H9 (cell line): Measurements from ENCODE around the gene ADAMTSL2. TPM values are rescaled to one million over a fixed set of nuclear protein-coding genes. Genes with fewer than 3 reads are reported as not detected.

Source experiments
- DNase-seq: peaks from one replicate; pipeline ENCODE4 v3.0.0-alpha.2; 2017
- H2AFZ ChIP-seq: one replicate; pipeline ENCODE4 v1.6.1; 2013; ENCODE audit warnings: mild to moderate bottlenecking, low read length, control low read depth, moderate library complexity
- H2AK5ac ChIP-seq: 2 replicates; pipeline ENCODE4 v1.6.1; 2013; ENCODE audit warnings: low read length, control low read depth, mixed read lengths; ENCODE audit not compliant: insufficient read length
- H2BK120ac ChIP-seq: one replicate; pipeline ENCODE4 v1.6.1; 2013; ENCODE audit warnings: low read depth, mild to moderate bottlenecking, low read length, control low read depth, inconsistent platforms; ENCODE audit not compliant: poor library complexity, severe bottlenecking
- H2BK12ac ChIP-seq: 2 replicates; pipeline ENCODE4 v1.6.1; 2013; ENCODE audit warnings: low read length, control low read depth, mixed read lengths, low read depth; ENCODE audit not compliant: insufficient read length
- H2BK15ac ChIP-seq: 2 replicates; pipeline ENCODE4 v1.6.1; 2013; ENCODE audit warnings: low read depth, low read length, control low read depth
- H2BK20ac ChIP-seq: one replicate; pipeline ENCODE4 v1.6.1; 2013; ENCODE audit warnings: low read depth, mild to moderate bottlenecking, low read length, control low read depth, inconsistent platforms; ENCODE audit not compliant: poor library complexity, severe bottlenecking
- H2BK5ac ChIP-seq: 2 replicates; pipeline ENCODE4 v1.6.1; 2013; ENCODE audit warnings: low read length, control low read depth, mixed read lengths; ENCODE audit not compliant: insufficient read length
- H3K14ac ChIP-seq: 2 replicates; pipeline ENCODE4 v1.6.1; 2013; ENCODE audit warnings: low read length, control low read depth; ENCODE audit not compliant: insufficient read depth
- H3K18ac ChIP-seq: 2 replicates; pipeline ENCODE4 v1.6.1; 2013; ENCODE audit warnings: low read depth, mild to moderate bottlenecking, mixed read lengths, low read length, control low read depth; ENCODE audit not compliant: insufficient read length
- H3K23ac ChIP-seq: 2 replicates; pipeline ENCODE4 v1.6.1; 2013; ENCODE audit warnings: low read length, control low read depth, mixed read lengths, low read depth; ENCODE audit not compliant: insufficient read length
- H3K23me2 ChIP-seq: 2 replicates; pipeline ENCODE4 v1.6.1; 2013; ENCODE audit warnings: low read depth, mild to moderate bottlenecking, mixed read lengths, low read length, control low read depth; ENCODE audit not compliant: insufficient read length, poor library complexity, severe bottlenecking
- H3K27ac ChIP-seq: 2 replicates; pipeline ENCODE4 v1.5.1; 2013; ENCODE audit warnings: low read length, control low read depth, mixed read lengths, low read depth; ENCODE audit not compliant: insufficient read length
- H3K27me3 ChIP-seq: 2 replicates; pipeline ENCODE4 v1.6.1; 2013; ENCODE audit warnings: low read length, control low read depth, inconsistent platforms; ENCODE audit not compliant: insufficient read depth
- H3K4ac ChIP-seq: 2 replicates; pipeline ENCODE4 v1.6.1; 2013; ENCODE audit warnings: low read depth, mild to moderate bottlenecking, control low read depth, inconsistent platforms, low read length, moderate library complexity
- H3K4me1 ChIP-seq: 2 replicates; pipeline ENCODE4 v1.6.1; 2013; ENCODE audit warnings: low read length, control low read depth, inconsistent platforms; ENCODE audit not compliant: insufficient read depth
- H3K4me2 ChIP-seq: 2 replicates; pipeline ENCODE4 v1.6.1; 2013; ENCODE audit warnings: low read length, control low read depth, mixed read lengths; ENCODE audit not compliant: insufficient read length, insufficient read depth
- H3K56ac ChIP-seq: 2 replicates; pipeline ENCODE4 v1.6.1; 2013; ENCODE audit warnings: low read depth, mild to moderate bottlenecking, mixed read lengths, low read length, control low read depth; ENCODE audit not compliant: insufficient read length
- H3K79me1 ChIP-seq: 2 replicates; pipeline ENCODE4 v1.6.1; 2013; ENCODE audit warnings: low read depth, mild to moderate bottlenecking, moderate library complexity, low read length, control low read depth, inconsistent platforms; ENCODE audit not compliant: insufficient read depth, poor library complexity, severe bottlenecking
- H3K79me2 ChIP-seq: 2 replicates; pipeline ENCODE4 v1.6.1; 2013; ENCODE audit warnings: low read length, control low read depth, inconsistent platforms; ENCODE audit not compliant: insufficient read depth
- H3K9ac ChIP-seq: 2 replicates; pipeline ENCODE4 v1.6.1; 2013; ENCODE audit warnings: low read length, control low read depth, mixed read lengths; ENCODE audit not compliant: insufficient read length; ENCODE audit errors: extremely low read depth
- H3K9me3 ChIP-seq: one replicate; pipeline ENCODE4 v1.6.1; 2013; ENCODE audit warnings: low read depth, low read length, inconsistent platforms; ENCODE audit not compliant: control insufficient read depth
- H3T11ph ChIP-seq: one replicate; pipeline ENCODE4 v1.6.1; 2013; ENCODE audit warnings: mild to moderate bottlenecking, low read length, control low read depth, inconsistent platforms
- H4K20me1 ChIP-seq: one replicate; pipeline ENCODE4 v1.6.1; 2013; ENCODE audit not compliant: control insufficient read depth, insufficient read length, insufficient read depth
- H4K5ac ChIP-seq: 2 replicates; pipeline ENCODE4 v1.6.1; 2013; ENCODE audit warnings: low read depth, mild to moderate bottlenecking, mixed read lengths, low read length, control low read depth; ENCODE audit not compliant: insufficient read length
- H4K8ac ChIP-seq: replicated peaks from 2 replicates; pipeline ENCODE4 v1.6.1; 2013; ENCODE audit warnings: low read length, control low read depth, mixed read lengths, low read depth; ENCODE audit not compliant: insufficient read length
- H4K91ac ChIP-seq: 2 replicates; pipeline ENCODE4 v1.6.1; 2013; ENCODE audit warnings: low read depth, mild to moderate bottlenecking, moderate library complexity, mixed read lengths, low read length, control low read depth; ENCODE audit not compliant: insufficient read length
- H3K27ac Mint-ChIP-seq, 3 experiments: 2 replicates in 2 of 3; 3 replicates in 1 of 3; pipeline ENCODE4 v1.8.0; 2020 to 2021; ENCODE audit warnings: mixed read lengths in 3 of 3, mild to moderate bottlenecking in 1 of 3, moderate library complexity in 1 of 3
- H3K27me3 Mint-ChIP-seq: 2 replicates; pipeline ENCODE4 v1.8.0; 2021; ENCODE audit warnings: low read depth, mild to moderate bottlenecking, moderate library complexity, mixed read lengths
- H3K36me3 Mint-ChIP-seq, 3 experiments: 2 replicates in 2 of 3; 3 replicates in 1 of 3; pipeline ENCODE4 v1.8.0; 2020 to 2021; ENCODE audit warnings: low read depth in 3 of 3, mixed read lengths in 3 of 3; ENCODE audit not compliant: insufficient read depth in 1 of 3
- H3K4me1 Mint-ChIP-seq, 2 experiments: 2 replicates each; pipeline ENCODE4 v1.8.0; 2020; ENCODE audit warnings: mixed read lengths in 2 of 2
- H3K4me3 Mint-ChIP-seq, 2 experiments: 2 replicates in 1 of 2; 3 replicates in 1 of 2; pipeline ENCODE4 v1.8.0; 2020 to 2021; ENCODE audit warnings: mild to moderate bottlenecking in 2 of 2, mixed read lengths in 2 of 2, moderate library complexity in 1 of 2
- H3K9me3 Mint-ChIP-seq, 2 experiments: 2 replicates in 1 of 2; 3 replicates in 1 of 2; pipeline ENCODE4 v1.8.0; 2020; ENCODE audit warnings: mild to moderate bottlenecking in 2 of 2, mixed read lengths in 2 of 2, moderate library complexity in 1 of 2
- WGBS: extraction: QIAGEN DNeasy Blood & Tissue Kit; methylation state at CpG from one replicate; pipeline ENCODE4 v1.1.7; 2013; ENCODE audit warnings: missing lambda C conversion rate, low lambda C conversion rate, mixed read lengths; ENCODE audit not compliant: insufficient read length; ENCODE audit errors: extremely low coverage; 5-methylcytosine and 5-hydroxymethylcytosine counted together
- total RNA-seq: library from RNA; stranded (reverse); gene quantifications from 2 replicates; pipeline ENCODE4 v1.2.1, GENCODE V29; 2021
- TF ChIP-seq, protein P1 (sequence below): fragments of 200-600 bp; sonication (generic); conservative IDR thresholded peaks from 3 replicates; pipeline ENCODE4 v1.8.0; 2021; ENCODE audit warnings: antibody characterized with exemption, mild to moderate bottlenecking

Gene ADAMTSL2
- total RNA-seq, 1 experiment from 2014 or later: 0.61 TPM

DNA sequence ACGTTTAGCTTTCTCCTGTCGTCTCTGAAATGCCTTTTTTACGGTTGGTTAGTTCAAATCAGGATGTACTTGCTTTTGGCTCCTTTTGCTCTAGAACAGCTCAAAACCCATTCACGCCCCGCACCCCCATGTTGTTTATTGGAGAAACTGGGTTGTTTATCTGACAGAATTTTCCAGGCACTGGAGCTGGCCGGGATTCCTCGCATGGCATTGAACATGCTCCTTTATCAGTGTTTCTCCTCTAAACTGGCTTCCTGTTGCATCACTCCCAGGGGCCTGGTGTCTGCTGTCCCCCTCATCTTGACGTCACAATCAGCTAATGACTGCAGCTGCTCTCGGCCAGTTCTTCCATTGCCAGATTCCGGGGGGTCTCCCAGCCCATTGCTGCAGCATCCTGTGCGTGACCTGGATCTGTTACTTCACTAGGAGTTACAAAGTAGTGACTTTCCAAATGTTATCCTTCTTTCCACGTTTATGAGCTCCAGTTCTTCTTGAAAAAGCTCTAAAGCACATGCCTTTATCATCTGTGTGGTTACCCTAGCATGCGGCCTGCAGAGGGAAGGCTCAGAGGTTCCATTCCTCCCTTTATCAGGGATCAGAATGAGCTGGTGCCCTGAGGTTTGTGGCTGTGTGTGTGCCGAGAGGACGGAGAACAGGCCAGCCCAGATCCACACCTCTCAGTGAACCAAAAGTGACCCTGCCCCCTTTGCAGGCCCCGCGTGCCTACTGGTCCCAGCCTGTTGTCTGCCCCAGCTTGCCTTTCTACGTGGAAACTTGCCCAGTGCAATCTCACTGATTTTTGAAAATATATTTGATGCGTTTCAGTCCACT is 47.2 kb downstream of the ADAMTSL2 start:
- Histone ChIP-seq H2BK15ac (no peak overlapping the region), H3K23me2 (no peaks in the 10 kb centered on the region), H4K91ac (no peak overlapping the region), H3K23ac (no peak overlapping the region), H2BK20ac (no peak overlapping the region), H3K4me1 (no peaks in the 10 kb centered on the region; the same call in 1 of the 2 replicates), H3K4ac (no peak overlapping the region), H3K14ac (no peak overlapping the region), H3K79me1 (no peaks in the 10 kb centered on the region), H4K8ac (no peak overlapping the region), H2AFZ (no peak overlapping the region), H2BK120ac (no peak overlapping the region), H2BK12ac (no peak overlapping the region), H3K9ac (no peak overlapping the region), H4K5ac (no peak overlapping the region), H3K18ac (no peak overlapping the region), H3K56ac (no peak overlapping the region), H2BK5ac (no peak overlapping the region), H4K20me1 (no peaks in the 10 kb centered on the region), H3K27ac (no peak overlapping the region), H2AK5ac (no peak overlapping the region), H3K79me2 (no peaks in the 10 kb centered on the region), H3T11ph (no peak overlapping the region), H3K9me3 (no peaks in the 10 kb centered on the region), H3K27me3 (no peaks in the 10 kb centered on the region), H3K4me2 (no peak overlapping the region)
- DNase-seq: no peak
- peak overlapping the region in 2 of 3 experiments; percentile 60 to 66; a peak in 3 of 7 replicates for H3K27ac Mint-ChIP-seq
- peaks cover 5% of the 10 kb centered on the region for H3K27me3 Mint-ChIP-seq
- peaks cover 53 to 69% of the 10 kb centered on the region in 2 experiments for H3K4me1 Mint-ChIP-seq
- TF ChIP-seq, protein P1, sequence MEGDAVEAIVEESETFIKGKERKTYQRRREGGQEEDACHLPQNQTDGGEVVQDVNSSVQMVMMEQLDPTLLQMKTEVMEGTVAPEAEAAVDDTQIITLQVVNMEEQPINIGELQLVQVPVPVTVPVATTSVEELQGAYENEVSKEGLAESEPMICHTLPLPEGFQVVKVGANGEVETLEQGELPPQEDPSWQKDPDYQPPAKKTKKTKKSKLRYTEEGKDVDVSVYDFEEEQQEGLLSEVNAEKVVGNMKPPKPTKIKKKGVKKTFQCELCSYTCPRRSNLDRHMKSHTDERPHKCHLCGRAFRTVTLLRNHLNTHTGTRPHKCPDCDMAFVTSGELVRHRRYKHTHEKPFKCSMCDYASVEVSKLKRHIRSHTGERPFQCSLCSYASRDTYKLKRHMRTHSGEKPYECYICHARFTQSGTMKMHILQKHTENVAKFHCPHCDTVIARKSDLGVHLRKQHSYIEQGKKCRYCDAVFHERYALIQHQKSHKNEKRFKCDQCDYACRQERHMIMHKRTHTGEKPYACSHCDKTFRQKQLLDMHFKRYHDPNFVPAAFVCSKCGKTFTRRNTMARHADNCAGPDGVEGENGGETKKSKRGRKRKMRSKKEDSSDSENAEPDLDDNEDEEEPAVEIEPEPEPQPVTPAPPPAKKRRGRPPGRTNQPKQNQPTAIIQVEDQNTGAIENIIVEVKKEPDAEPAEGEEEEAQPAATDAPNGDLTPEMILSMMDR: no peak
- no CpG with 5 or more reads among the region's 19 CpGs for WGBS
- H3K9me3 Mint-ChIP-seq: no peaks in the 10 kb centered on the region
- no peak overlapping the region for H3K4me3 Mint-ChIP-seq
- H3K36me3 Mint-ChIP-seq: no peaks in the 10 kb centered on the region
